GM21619 (cell line): ENCODE measurements around the gene TSPEAR.
"Not testable (repeated sequence)": the region's sequence is repeated elsewhere in the genome, so short reads cannot be mapped to it uniquely, and the experiment has no call there.

Source experiments
- ATAC-seq: cut with Tn5 transposase; IDR thresholded peaks from one replicate; pipeline ENCODE4 v1.9.1; 2021; ENCODE audit not compliant: unreplicated experiment

Gene TSPEAR

GRCh38 chr21:44612669-44613229 lies 98.6 kb downstream of the TSPEAR start:
- no peak for ATAC-seq

- ATAC-seq, result no peak
These were observed 99.3 kb downstream of the TSPEAR start, which contains the start of gene KRTAP10-8 for GRCh38 chr21:44612029-44612486. Gene KRTAP10-8 (plus strand): TSS chr21:44612079. CDS start chr21:44612101, 22 bp downstream.

GRCh38 chr21:44611551-44611950 lies 99.8 kb downstream of the TSPEAR start:
- ATAC-seq, result no peak

GRCh38 chr21:44610157-44610843 lies 101.1 kb downstream of the TSPEAR start:
- not testable (repeated sequence) for ATAC-seq

DNA sequence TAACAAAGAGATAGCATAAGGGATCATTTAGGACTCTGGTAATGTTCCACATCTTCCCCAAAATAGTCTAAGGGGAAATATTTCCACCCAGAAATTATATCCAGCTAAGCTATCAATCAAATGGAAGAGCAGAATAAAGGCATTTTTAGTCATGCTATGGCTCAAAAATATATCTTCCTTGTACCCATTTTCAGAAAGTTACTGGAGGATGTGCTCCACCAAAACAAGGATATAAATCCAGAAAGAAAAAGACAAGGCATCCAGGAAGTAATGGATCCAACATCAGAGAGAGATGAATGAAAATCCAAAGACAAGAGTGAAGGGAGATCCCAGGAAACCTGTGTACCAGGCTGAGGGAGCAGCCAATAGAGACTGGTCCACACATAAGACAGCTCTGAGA lies 102.2 kb downstream of the TSPEAR start:
- ATAC-seq, result no peak

DNA sequence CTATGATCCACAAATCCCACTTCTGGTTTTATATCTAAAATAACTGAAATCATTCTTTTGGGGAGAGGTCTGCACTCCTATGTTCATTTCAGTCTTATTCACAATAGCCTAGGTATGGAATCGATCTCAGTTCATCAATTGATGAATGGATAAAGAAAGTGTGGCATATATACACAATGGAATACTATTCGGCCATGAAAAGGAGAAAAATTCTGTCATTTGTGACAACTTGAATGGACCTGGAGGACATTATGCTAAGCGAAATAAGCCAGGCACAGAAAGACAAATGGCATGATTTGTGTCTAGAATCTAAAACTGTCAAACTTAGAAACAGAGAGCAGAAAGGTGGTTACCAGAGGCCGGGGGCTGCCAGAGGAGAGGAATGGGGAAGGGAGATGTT lies 104.9 kb downstream of the TSPEAR start:
- ATAC-seq, result no peak

GRCh38 chr21:44603911-44604310 lies 107.5 kb downstream of the TSPEAR start:
- ATAC-seq, result no peak

DNA sequence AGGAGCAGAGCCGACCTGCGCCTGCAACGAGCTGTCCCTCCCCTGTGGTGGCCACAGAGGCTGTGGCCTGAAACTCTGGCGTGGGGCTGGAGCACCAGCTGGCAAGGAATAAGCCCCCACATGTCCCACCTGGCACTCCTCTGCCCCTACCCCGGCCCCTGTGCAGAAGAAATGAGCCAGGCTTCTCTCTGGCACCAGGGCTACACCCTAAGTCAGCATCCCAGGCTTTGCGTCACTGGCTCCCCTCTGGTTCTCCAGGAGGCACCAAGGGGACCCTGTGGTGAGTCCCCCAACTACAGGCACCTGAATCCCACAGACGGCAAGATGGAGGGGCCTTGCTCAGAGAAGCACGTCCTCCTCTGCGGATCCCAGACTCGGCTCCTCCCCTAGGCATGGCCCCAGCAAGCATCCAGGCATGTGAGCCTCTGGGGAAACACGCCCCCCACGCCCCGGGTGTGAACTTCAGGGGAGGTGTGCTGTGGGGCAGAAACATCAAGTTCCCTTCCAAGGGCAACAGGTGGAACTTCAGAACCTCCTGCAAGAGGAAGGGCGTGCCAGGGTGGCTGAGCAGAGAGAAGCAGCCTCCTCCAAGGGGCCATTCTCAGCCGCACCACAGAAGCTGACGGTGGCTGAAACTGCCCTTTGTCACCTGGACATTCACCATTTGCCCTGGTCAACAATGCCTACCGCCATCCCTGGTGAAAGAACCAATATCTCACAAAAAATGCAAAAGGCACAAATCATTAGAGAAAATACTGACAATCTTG lies 108.1 kb downstream of the TSPEAR start:
- no peak for ATAC-seq

DNA sequence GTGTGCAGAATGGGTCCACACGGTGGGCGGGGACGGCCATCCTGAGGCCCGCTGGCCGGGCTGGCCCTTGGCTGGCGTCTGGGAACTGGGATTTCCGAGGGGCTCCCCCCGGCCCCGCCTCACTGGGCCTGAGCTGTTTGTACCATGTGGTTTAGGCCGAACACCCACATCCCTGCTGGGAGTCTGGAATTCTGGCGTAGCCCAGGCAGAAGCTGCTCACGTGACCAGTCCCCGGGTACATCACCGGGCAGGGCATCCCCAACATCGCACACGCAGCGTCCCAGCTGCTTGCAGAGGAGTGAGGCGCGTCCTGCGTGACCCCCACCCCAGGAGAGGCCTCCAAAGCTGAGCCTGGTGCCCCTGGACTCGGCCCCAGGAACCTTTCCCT lies 108.9 kb downstream of the TSPEAR start:
- ATAC-seq, result no peak

DNA sequence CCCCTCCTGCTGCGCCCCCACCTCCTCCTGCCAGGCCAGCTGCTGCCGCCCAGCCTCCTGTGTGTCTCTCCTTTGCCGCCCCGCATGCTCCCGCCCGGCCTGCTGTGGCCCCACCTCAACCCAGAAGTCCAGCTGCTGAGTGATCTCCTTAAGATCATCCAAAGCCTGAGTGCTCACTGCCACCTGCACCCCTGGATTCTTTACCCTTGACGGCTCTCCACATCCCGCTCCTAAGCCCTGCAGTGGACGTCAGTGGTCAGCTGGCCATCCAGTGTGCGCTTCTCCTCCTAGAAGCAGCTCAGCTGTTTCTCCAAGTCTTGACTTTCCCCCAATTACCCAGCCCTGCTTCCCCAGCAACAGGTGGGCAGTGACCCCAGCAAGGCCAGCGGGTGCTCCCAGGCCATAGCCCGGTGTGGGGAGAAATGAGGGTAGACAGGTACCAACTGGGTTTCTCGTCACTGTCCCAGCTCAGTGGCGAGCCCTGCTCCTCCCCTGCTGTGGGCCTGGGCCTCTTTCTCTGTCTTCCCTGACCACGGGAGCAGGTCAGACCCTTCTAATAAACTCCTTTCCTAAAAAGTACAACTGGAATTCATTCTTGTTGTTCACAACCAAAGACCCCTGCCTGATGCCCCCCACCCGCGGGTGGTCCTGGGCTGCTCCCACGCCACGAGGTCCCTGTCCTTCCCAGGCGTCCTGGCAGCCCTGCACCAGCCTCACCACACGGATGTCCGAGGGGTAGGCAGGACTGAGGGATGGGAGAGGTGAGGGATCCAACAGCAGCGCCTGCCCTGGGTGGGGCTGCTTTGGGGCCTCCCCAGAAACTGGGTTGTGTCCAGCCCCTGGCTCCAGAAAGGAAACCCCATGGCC lies 109.5 kb downstream of the TSPEAR start:
- ATAC-seq, result no peak

GRCh38 chr21:44601091-44601490 lies 110.3 kb downstream of the TSPEAR start:
- ATAC-seq, result not testable (repeated sequence)

DNA sequence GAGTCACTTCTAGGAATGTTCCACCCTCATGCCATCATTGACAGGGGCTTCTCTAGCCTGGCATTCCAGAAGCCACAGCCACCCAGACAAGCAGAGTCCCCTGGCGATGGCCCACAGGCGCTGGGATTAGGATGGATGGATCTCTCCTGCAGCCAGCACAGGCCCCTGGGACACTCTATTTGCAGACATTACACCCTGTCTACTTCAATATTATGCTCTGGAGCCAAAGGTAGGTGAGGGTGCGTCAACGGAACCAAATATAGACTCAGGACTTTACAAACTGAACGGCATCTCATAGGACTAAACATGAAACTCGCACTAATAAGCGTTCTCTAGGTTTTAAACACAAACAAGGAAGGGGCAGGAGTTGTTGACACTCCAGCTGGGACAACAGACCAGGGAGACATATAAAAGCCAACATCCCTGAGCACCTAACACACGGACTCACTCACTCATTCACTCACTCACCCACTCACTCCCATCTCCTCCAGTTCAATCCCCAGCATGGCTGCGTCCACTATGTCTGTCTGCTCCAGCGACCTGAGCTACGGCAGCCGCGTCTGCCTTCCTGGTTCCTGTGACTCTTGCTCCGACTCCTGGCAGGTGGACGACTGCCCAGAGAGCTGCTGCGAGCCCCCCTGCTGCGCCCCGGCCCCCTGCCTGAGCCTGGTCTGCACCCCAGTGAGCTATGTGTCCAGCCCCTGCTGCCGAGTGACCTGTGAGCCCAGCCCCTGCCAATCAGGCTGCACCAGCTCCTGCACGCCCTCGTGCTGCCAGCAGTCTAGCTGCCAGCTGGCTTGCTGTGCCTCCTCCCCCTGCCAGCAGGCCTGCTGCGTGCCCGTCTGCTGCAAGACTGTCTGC lies 111.0 kb downstream of the TSPEAR start, which contains the start of gene KRTAP10-7:
Gene KRTAP10-7 (plus strand): TSS at position 480 of the 861 bp plus-strand sequence. CDS start 25 bp downstream, at position 505.
- ATAC-seq, result not testable (repeated sequence)

- ATAC-seq, result no peak
These were observed 111.9 kb downstream of the TSPEAR start for GRCh38 chr21:44599264-44600029.

GRCh38 chr21:44598061-44598460 lies 113.3 kb downstream of the TSPEAR start:
- no peak for ATAC-seq

- no peak for ATAC-seq
These were observed 115.2 kb downstream of the TSPEAR start for GRCh38 chr21:44596068-44596725.

DNA sequence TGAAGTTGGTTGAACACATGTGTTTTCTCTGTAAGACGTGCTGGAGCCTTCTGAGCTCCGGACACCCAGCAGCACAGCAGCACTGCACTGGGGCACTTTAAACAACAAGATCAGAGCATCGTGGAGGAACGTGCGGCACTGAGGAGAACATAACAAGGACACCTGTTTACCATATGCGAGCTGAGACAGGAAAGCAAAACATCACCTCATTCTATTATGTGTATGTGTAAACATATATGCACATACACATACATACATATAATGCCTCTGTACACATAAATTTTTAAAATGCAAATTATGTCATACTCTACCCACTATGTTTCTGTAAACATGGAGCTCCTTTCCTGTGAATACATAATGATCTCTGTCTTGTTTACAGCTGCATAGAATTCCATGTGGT lies 115.8 kb downstream of the TSPEAR start:
- no peak for ATAC-seq

- ATAC-seq, result no peak
These were observed 116.9 kb downstream of the TSPEAR start for GRCh38 chr21:44594406-44594916.

GRCh38 chr21:44593598-44594405 lies 117.6 kb downstream of the TSPEAR start:
- no peak for ATAC-seq
